A673 (cell line): ENCODE results near the gene CDC42EP2. TPM values are rescaled to one million over a fixed set of nuclear protein-coding genes. Genes with fewer than 3 reads are reported as not detected.

Source experiments
- BruUV-seq: library from RNA; stranded (reverse); fragments of 400-500 nt; replicated peaks from 2 replicates; lab custom pipeline; 2021; lab: Mats Ljungman, UMichigan
- CTCF ChIA-PET: fragments of 300-600 bp; sonication (Branson Sonifier 250); formaldehyde crosslinking; loops from one replicate; lab custom pipeline; 2022; ENCODE audit warnings: antibody characterized with exemption; lab: Charles Lee
- POLR2A ChIA-PET: fragments of 300-600 bp; sonication (Branson Sonifier 250); formaldehyde crosslinking; loops from one replicate; lab custom pipeline; 2022; ENCODE audit warnings: antibody characterized with exemption; ENCODE audit not compliant: low non-redundant PET; lab: Charles Lee
- DNase-seq: peaks from one replicate; pipeline ENCODE4 v3.0.0-alpha.2; 2015; ENCODE audit warnings: low spot score
- H3K27ac ChIP-seq: fragments of 200-600 bp; sonication (generic); 2 replicates; pipeline ENCODE4 v1.5.1; 2016; ENCODE audit warnings: mixed run types, low read depth, mild to moderate bottlenecking, mixed read lengths, antibody characterized with exemption, low read length; ENCODE audit not compliant: poor library complexity, severe bottlenecking
- H3K27me3 ChIP-seq: fragments of 200-600 bp; sonication (generic); replicated peaks from 2 replicates; pipeline ENCODE4 v1.6.1; 2017; ENCODE audit warnings: mixed run types, low read depth, mild to moderate bottlenecking, mixed read lengths, antibody characterized with exemption, low read length; ENCODE audit not compliant: insufficient read depth, poor library complexity
- H3K36me3 ChIP-seq: fragments of 200-600 bp; sonication (generic); 2 replicates; pipeline ENCODE4 v1.6.1; 2016; ENCODE audit warnings: mixed run types, mild to moderate bottlenecking, mixed read lengths, antibody characterized with exemption, low read length; ENCODE audit not compliant: insufficient read depth, poor library complexity, severe bottlenecking
- H3K4me1 ChIP-seq: fragments of 200-600 bp; sonication (generic); 2 replicates; pipeline ENCODE4 v1.6.1; 2017; ENCODE audit warnings: mixed run types, mild to moderate bottlenecking, mixed read lengths, antibody characterized with exemption, low read length; ENCODE audit not compliant: insufficient read depth, poor library complexity, severe bottlenecking
- H3K4me3 ChIP-seq: fragments of 200-600 bp; sonication (generic); 2 replicates; pipeline ENCODE4 v1.5.1; 2016; ENCODE audit warnings: low read depth, mixed run types, mild to moderate bottlenecking, mixed read lengths, low read length; ENCODE audit not compliant: poor library complexity, severe bottlenecking
- H3K9me3 ChIP-seq: fragments of 200-600 bp; sonication (generic); 2 replicates; pipeline ENCODE4 v1.6.1; 2016; ENCODE audit warnings: mixed run types, low read depth, mild to moderate bottlenecking, mixed read lengths, antibody characterized with exemption, low read length; ENCODE audit not compliant: poor library complexity, severe bottlenecking
- EZH2 ChIP-seq: fragments of 200-600 bp; sonication (generic); IDR thresholded peaks from 2 replicates; pipeline ENCODE4 v1.6.1; 2017; ENCODE audit warnings: borderline replicate concordance, low read depth, mild to moderate bottlenecking, mixed read lengths, antibody characterized with exemption, low read length; ENCODE audit not compliant: poor library complexity, severe bottlenecking
- intact Hi-C: fragments of 100-400 bp; cut with micrococcal nuclease; formaldehyde crosslinking; loops from one replicate; pipeline ENCODE4 v1.10.0; 2022; ENCODE audit not compliant: unreplicated experiment
- total RNA-seq: library from RNA; stranded (reverse); gene quantifications from 2 replicates; pipeline ENCODE4 v1.2.3, GENCODE V29; 2021
- TF ChIP-seq, protein P1 (sequence below): fragments of 300-800, 200-600 bp; sonication (generic); conservative IDR thresholded peaks from 2 replicates; pipeline ENCODE4 v1.5.1; 2017; ENCODE audit warnings: low read depth, mild to moderate bottlenecking, antibody characterized with exemption, low read length, moderate library complexity, mixed read lengths

CDC42EP2 gene
- total RNA-seq, 1 experiment from 2014 or later: 4.8 TPM

DNA sequence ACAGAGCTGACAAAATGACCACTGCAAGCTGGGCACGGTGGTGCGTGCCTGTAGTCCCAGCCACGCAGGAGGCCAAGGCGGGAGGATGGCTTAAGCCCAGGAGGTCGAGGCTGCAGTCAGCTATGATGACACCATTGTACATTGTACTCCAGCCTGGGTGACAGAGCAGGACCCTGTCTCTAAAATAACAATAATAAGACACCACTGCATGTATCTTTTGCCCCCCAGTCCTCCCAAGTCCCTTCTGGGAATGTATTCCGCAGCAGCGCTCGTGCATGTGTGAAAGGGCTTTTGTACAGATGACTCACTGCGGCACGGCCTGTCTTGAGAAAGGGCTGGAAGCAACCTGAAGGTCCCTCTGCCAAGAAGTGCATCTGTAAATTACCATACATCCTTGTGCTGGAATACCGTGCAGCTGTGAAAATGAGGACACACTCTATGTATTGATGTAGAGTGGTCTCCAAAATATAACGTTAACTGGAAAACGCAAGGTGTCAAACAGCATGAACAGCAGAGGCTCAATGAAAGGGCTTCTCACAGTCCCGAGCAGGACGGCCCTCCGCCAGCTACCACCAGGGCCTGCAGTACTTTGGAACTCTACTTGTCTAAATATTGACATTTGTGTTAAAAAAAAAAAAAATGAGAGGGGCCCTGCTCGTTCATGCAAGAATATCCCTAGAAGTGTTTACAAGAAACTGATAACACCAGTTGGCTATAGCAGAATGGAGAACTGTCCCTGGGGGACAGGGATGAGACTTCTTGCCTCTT lies 9.0 kb upstream of the CDC42EP2 start:
- H3K4me3 ChIP-seq: no peak overlapping the region
- BruUV-seq: no TSS peak
- CTCF ChIA-PET: no interaction called here
- H3K4me1 ChIP-seq: peaks cover 22% of the 10 kb centered on the region
- H3K27ac ChIP-seq: no peak overlapping the region
- no peak for TF ChIP-seq EZH2
- TF ChIP-seq, protein P1, sequence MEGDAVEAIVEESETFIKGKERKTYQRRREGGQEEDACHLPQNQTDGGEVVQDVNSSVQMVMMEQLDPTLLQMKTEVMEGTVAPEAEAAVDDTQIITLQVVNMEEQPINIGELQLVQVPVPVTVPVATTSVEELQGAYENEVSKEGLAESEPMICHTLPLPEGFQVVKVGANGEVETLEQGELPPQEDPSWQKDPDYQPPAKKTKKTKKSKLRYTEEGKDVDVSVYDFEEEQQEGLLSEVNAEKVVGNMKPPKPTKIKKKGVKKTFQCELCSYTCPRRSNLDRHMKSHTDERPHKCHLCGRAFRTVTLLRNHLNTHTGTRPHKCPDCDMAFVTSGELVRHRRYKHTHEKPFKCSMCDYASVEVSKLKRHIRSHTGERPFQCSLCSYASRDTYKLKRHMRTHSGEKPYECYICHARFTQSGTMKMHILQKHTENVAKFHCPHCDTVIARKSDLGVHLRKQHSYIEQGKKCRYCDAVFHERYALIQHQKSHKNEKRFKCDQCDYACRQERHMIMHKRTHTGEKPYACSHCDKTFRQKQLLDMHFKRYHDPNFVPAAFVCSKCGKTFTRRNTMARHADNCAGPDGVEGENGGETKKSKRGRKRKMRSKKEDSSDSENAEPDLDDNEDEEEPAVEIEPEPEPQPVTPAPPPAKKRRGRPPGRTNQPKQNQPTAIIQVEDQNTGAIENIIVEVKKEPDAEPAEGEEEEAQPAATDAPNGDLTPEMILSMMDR: no peak
- no peaks in the 10 kb centered on the region for H3K9me3 ChIP-seq
- POLR2A ChIA-PET: no interaction called here
- no peak for DNase-seq
- no peaks in the 10 kb centered on the region for H3K27me3 ChIP-seq
- intact Hi-C loops: no loop called here
- H3K36me3 ChIP-seq: peaks cover 3% of the 10 kb centered on the region

DNA sequence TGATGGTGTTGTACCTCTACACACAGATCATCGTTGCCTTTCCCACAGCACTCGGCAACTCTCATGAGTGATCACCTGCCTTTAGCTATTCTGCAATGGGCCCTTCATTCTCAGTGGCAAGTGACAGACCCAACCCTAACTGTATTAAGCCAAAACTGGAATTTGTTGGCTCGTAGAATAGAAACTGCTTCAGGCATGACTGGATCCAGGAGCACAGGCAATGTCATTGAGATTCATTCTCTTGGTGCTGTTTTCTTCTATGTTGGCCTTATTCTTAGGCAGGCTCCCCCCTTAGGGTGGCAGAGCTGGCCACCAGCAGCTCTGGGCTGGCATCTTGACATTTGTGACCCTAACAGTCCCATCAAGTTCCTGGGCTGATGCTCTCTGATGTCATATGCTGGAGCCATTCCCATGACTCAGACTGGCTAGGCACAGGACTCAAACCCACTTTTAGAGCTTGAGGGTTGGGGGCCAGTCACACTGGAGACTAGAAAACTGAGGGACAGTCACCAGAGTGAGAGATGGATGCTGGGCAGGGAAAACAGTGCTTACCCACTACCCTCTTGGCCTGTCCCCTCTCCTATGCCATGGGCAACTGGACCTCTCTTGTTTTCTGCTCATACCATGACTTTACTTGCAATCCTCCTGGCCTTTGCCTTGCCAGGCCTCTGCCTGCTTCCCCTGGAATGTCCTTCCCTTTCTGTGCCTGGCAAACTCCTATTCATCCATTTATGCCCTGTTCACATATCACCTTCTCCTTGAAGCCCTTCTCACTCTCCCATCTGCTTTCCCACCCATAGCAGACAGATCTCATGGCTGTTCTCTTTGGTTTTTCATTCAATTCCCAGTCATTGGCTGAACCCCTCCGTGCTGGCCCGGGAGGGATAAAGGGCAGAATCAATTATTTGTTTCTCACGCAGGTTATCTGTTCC lies 7.1 kb upstream of the CDC42EP2 start:
- BruUV-seq: no TSS peak
- Histone ChIP-seq H3K9me3 (no peaks in the 10 kb centered on the region), H3K4me1 (peaks cover 18% of the 10 kb centered on the region), H3K36me3 (peaks cover 3% of the 10 kb centered on the region), H3K4me3 (no peak overlapping the region), H3K27ac (no peak overlapping the region), H3K27me3 (no peaks in the 10 kb centered on the region)
- intact Hi-C loops: no loop called here
- CTCF ChIA-PET: interaction anchor here (0.5 kb wide), 1 partner anchor 840 kb away, joined by 3 read pairs; no protein-coding TSS in a partner anchor
- POLR2A ChIA-PET: interaction anchor here (0.6 kb wide), 1 partner anchor 257 kb away, joined by 6 read pairs; no protein-coding TSS in a partner anchor
- no peak for DNase-seq
- no peak for TF ChIP-seq EZH2
- TF ChIP-seq, protein P1: no peak

DNA sequence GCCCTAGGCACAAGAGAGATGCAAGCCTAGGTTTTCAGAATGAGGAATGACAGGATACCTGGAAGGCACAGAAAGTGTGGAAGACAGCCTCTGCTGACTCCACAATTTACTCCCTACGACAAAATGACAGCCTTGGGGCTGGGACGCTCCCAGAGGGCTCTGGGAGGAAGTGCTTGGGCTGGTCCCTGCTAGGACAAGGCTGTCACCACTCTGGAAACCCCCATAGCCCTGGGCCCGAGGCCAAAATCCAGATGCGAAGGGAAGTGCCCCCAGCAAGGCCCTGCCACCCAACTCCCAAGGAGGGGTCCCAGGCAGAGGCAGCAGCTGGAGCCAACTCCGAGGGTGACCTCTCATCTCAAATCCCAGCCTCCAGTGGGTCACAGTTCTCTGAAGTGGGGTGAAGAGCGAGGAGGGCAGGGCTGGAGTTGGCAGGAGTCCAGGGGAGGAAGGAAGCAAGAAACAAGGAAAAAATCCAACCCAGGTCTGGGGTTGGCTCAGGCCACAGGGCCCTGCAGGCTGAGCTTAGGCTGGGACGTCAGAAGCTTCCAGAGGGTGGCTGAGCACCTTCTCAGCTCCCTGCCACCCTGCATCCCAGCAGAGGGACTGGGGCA lies 6.3 kb upstream of the CDC42EP2 start:
- Histone ChIP-seq H3K27me3 (no peaks in the 10 kb centered on the region), H3K4me3 (no peak overlapping the region), H3K4me1 (peaks cover 18% of the 10 kb centered on the region), H3K27ac (no peak overlapping the region), H3K9me3 (no peaks in the 10 kb centered on the region), H3K36me3 (peaks cover 3% of the 10 kb centered on the region)
- ChIA-PET CTCF (interaction anchor here (0.5 to 0.6 kb wide), 3 partner anchors 127 to 841 kb away, joined by 3 to 5 read pairs (median 3); no protein-coding TSS in a partner anchor), POLR2A (no interaction called here)
- BruUV-seq: no TSS peak
- intact Hi-C loops: no loop called here
- TF ChIP-seq, protein P1: no peak
- TF ChIP-seq EZH2: no peak
- peak; percentile 43 for DNase-seq
